NCI-H187 (cell line): ENCODE measurements around the gene POLR2J2.
"Not testable (repeated sequence)": the region's sequence is repeated elsewhere in the genome, so short reads cannot be mapped to it uniquely, and the experiment has no call there.

Experiments
- DNase-seq, 2 experiments: peaks; one replicate each; lab custom pipeline; 2025; lab: John Stamatoyannopoulos, UW

Gene POLR2J2

DNA sequence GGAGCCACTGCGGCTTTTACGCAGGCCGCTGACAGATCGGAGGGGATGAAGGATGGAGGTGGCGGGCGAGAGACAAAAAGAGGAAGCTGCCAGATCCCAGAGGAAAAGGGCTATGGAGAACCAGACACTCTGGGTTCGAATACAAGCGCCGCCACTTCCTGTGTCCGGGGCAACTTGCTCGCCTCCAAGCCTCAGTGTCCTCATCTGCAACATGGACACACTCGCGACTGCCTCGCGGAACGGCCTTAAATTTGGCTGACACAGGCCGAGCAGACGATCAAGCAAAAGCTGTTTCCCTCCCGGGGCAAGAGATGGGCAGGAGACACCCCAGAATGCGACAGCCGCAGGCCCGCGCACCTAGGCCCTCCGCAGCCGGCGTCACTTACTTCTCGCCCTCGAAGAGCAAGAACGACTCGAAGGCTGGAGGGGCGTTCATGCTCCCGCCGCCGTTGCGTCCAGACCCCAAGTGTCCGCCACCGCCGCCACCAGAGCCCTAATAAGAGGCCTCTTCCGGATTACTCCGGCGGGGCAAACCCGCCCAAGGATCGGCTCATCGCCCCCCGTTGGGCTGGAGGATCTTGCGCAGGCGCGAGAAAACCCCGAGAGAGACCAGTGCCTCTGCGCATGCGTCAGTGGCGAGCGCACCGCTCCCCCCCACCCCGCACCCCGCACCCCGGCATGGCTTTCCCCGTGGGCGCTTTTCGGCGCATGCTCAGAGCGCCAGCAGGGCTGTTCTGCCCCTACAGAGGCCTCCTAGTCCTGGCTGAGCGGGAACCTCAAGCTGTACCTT, at the start of gene POLR2J2:
Gene POLR2J2 (minus strand): TSS at position 498 of the 790 bp plus-strand sequence. CDS start 62 bp downstream, at position 436.
- DNase-seq, result not testable (repeated sequence)

DNA sequence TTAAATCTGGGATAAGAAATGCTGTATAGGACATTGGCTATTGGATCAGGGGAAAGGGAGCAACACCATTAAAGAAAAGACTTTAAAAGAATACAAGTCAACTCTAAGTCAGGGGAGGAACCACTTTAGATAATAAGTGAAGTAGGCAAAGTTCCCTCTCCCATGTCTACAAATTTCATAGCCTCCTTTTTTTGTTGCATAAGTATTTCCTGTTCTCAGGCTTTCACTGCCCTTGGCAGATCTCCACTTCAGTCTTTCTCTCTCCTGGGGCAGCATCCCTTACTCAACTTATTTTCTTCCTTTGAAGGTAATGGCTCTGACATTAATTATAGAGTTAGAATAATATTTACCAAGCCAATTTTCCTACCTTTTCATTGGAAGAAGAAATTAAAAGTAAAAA, 47.0 kb upstream of the POLR2J2 start:
- not testable (repeated sequence) for DNase-seq

DNA sequence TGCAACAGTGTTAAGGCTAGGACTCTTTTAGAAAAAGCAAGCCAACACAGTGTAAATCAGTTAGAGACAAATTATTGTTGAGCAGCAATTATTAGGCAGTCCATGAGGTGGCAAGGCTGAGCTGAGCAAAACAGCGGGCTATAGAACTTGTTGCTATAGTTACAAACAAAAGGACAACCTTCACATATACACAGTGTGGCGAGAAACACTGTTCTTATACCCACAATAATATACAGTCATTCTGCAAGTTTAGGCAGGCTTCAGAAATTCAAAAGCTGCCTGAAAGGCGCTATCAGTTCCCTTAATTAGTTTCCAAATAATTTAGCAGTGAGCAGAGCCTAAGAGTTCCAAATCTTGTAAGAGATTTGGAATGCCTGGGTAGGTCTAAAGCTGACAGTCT, 44.3 kb upstream of the POLR2J2 start:
- not testable (repeated sequence) for DNase-seq

DNA sequence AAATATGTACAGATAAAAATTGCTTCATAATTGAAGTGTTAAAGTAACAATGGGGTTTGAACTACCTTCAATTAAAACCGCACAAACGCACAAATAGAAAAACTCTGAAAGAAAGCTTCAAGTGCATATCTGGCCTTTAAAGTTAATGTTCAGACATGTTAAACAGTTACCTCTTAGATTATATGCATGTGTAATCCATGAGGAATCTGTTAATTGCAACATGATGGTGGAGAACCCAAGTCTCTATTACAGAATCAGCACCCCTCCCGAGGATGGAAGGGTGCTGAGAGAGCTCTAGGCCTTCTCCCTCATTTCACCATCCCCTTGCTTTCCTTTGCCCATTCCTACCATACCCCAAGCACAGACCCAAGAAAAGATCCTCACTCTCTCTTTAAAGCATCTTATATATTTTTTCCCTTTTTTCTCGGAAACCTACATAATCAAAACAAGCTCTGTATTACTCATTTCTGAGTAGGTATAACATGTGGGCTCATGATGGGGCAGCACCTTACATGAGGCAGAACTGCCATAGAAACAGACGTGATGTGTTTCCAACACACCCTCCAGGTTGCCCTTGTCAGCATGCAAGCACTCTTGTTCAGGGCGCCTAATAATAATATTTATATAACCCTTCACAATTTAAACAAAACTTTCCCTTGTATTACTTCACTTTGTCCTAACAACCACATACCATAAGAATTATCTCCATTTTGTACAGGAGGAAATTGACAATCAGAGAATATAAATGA, 43.5 kb upstream of the POLR2J2 start:
- DNase-seq, result not testable (repeated sequence)

DNA sequence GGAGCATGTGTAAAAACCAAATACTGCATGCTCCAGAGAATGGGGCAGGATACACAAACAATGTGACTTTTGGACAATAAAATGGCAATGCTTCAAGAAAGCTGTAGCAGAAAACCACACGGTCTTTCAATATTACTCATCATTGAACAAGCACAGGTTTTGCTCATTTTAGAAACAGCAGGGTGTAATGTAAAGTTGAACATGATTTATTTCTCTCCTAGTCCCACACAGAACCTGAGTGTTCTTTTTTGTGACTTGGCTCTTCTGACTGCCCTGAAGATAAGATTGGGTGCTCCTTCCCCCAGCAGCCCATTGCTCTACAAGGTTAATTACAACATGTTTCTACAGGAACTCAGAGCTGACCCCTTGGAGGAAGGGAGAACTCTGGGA, 42.2 kb upstream of the POLR2J2 start:
- DNase-seq, result not testable (repeated sequence)

DNA sequence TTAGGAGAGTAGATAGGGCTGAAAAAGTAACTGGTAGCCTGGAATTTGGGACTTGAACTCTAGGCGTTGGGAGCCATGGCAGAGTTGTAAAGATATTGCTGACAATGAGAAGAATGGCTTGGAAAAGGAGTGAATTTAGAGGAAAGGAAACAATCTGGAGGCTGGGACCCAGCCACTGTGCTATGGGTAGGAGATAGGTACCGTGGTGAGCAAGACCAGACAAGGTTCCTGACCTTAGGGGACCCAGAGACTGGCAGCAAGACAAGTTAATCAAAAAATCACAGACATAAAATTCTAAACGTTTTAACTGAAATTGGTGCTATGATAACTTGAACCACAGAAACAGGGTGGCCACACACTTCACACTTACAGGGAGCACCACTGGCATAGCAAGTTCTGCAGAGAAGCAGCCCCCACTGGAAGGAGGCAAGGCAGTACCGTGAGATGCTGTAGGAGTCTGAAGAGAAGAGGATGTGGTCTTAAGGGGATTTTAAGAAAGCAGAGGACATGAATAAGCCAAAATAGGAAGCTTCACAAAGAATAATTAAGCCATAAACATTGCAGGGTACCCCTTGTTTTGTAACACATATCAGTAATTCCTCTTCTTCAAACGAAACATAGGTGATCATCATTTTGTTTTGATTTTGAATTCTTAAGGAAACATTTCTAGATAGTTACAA, 41.7 kb upstream of the POLR2J2 start:
- DNase-seq, result not testable (repeated sequence)

DNA sequence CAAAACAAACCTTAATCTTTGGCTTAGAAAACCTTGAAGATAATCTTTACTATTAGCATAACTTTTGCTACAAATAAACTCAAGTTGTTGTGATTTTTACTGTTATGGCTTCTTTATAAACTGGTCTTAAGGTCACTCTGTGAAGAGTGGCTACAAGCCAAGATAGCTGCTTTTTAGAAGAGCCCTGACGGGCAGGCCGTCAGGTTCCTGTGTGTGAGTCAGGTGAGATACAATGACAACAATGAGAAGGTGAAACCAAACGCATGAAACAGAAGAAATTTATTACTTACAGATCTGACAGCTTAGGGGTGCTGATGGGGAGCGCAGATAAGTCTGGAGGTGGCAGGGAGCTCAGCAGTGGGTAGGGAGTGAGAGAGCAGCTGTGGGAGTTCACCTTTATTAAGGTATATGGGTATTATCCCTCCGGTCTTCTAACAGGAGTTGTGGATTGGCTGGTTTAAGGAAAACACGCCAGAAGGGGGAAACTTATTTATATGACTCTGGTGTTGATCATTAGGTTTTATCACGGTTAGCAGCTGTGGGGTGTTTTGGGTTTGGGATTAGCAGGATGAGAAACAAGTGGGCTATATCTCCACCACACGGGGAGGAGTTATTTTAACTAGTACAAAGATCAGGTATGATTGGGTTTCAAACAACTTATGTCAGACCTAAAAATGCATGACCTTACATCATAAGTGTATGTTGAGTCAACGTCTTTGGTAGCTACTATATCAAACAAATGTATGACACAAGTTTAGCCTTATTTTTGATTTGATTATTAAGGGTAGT, 27.7 kb upstream of the POLR2J2 start:
- DNase-seq, result not testable (repeated sequence)

DNA sequence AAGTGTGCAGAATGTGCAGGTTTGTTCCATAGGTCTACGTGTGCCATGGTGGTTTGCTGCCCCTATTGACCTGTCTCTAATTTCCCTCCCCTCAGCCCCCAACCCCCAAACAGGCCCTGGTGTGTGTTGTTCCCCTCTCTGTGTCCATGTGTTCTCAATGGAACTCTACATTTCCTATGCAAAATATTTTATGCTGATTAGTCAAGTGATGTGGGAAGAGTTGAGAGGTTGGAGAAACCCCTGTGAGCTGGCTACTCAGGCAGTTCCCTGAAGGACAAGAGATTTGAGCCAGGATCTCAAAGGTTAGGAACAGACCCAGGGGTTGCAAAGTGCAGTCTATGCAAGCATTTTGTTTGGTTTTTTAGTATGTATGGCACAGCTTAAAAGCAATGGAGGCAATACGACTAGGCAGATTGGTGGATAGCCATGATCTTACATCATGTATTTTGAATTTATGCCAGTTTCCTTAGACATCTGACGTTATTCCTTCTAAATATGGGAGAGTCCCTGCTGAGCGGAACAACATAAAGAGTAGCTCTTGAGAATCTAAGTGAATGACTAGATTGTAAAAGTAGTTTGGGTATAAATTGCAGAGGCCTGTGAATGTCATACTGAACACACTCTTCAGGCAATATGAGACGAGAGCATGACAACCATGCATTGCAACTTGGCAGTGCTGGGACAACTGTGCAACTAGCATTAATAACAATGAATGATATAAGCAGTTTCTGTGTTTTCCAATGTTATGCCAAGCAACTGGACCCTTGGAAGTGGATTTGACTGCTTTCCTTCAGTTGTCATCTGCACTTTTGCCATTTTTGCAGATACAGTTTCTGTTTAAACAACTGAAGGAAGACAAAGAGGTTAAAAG, 26.4 kb upstream of the POLR2J2 start:
- DNase-seq, result not testable (repeated sequence)

DNA sequence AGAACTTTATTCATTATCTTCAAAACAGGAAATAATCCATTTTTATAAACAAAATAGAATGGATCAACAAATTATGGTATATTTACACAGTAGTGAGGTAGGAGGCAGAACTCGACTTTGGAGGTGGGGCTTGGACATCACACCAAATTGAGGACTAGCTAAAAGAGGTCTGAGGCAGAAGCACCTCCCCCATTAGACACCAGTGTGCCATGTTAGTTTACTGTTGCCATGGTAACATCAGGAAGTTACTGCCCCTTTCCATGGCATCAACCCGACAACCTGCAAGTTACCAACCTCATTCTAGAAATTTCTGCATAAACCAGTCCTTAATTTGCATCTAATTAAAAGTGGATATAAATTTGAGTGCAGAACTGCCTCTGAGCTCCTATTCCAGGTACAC, 24.5 kb upstream of the POLR2J2 start:
- DNase-seq, result not testable (repeated sequence)

DNA sequence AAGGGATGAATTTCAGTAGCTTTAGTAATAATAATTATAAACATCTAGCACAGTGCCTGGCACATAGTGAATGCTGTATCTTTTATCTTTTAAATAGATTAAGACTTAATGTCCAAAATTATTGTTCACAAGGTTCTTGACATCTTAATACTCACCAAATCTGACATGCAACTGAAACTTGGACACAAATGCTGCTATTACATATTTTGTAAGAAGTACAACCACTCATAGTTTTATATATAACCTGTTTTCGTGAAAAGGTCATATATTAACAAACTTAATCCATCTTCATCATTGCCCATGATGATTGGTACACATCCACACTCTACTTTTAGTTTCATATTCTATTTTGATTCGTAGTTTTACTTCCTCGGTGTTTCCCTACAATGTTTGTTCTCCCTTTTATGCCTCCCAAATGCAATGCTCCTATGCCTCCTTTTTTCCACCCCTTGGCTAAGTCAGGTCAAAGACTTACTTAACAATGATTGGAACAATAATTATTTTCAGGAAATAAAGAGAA, 23.6 kb upstream of the POLR2J2 start:
- DNase-seq, result not testable (repeated sequence)

DNA sequence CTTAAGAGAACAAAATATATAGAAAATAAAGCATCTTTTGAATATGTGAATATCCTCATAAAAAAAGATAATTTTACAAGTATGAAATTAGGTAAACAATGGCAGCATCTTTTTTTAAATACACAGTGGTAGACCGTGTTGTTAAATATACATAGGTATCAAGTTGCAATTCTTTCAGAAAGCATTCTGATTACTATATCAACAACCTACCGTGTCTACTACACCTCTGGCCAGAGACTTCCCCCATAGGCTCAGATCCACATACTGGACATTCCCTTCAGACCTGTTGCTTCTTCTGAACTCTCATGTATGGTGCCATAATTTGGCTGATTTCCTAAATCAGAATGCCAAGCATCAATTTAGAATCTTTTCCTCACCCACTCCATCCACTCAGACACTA, 22.5 kb upstream of the POLR2J2 start:
- DNase-seq, result not testable (repeated sequence)

DNA sequence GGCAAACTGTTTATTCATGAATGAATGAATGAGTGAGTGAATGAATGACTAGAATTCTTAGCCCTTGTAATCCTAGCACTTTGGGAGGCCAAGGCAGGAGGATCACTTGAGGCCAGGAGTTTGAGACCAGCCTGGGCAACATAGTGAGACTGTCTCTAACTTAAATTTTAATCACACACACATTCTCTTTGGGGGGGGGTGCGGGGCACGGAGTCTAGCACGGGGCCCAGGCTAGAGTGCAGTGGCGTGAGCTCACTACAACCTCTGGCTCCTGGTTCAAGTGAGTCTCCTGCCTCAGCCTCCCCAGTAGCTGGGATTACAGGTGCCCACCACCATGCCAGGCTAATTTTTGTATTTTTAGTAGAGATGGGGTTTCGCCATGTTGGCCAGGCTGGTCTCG, 19.1 kb upstream of the POLR2J2 start:
- DNase-seq, result not testable (repeated sequence)

DNA sequence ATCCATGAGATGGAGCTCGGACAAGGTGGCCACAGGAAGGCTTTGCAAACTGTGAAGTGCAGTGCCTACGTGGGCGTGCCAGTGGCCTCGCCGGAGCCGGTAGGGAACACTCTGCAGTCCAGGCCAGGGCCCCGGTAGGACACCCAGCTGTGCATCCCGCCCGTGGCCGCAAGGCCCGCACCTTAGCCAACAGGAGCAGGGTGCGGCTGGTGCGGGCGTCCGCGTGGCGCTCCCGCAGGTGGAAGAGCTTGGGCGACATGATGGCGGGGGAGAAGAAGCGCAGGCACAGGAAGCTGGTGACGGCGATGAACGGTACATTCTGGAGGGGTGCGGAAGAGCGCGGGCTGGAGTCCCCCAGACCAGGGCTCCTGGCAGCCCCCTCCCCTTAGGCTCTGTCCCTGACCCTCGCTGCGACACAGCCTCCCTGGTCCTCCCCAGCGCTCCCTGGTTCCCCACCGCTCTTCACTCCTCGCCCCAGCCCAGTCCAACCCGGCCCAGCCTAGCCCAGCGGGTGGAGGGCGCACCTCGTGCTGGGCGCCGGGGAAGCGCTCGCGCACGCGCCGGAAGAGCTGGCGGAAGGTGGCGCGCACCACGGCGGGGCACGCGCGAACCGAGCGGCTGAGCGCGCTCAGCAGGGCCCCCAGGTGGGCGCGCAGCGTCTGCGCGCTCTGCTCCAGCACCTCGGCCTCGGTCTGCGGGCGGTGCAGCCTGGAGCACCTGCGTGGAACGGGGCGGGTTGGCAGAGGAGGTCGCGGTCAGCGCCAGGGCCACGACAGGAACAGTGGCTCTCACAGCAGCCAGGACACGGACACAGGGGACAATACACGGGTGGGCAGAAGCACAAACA, 18.2 kb upstream of the POLR2J2 start:
- DNase-seq, result not testable (repeated sequence)

DNA sequence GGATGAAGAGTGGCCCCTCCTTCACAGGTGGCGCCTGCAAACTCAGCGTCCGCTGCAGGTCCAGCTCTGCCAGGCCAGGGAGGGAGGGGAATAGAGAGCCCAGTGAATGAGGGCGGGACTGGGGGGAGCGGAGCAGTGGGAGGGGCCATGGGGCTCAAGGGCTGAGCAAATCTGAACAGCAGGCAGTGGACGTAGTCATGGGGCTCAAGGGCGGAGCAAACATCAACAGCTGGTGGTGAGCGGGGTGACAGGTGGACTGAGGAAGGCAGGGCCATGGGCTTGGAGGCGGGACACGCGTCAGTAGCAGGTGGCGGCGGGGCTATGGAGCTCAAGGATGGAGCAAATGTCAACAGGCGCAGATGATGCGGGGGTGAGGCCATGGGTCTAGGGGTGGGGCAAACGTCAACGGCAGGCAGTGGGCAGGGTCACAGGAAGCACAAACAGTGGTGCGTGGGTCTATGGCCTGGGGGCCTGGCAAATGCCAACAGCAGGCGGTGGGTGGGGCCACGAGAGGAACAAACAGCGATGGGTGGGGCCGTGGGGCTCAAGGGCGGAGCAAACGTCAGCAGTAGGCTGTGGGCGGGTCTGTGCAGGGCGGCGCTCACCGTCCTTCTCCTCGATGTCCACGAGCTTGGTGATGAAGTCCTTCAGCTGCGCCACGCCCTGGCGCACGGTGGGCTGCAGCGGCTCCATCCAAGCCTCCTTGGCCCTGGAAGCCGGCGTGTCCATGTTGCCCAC, 17.0 kb upstream of the POLR2J2 start:
- not testable (repeated sequence) for DNase-seq

DNA sequence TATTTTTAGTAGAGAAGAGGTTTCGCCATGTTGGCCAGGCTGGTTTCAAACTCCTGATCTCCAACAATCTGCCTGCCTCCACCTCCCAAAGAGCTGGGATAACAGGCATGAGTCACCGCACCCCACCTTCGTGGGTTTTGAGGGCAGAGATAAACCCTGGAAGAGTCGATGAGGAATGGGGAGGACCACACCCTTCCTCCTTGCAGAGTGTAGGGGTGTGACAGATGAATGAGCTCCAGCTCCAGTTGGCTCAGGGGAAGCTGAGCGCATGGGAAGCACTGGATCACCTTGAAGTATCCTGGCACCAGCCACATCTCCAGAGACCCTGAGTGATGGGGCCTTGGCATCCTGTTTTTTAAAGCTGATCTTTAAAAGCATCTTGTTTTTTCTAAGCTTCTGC, 11.1 kb upstream of the POLR2J2 start:
- DNase-seq, result not testable (repeated sequence)

DNA sequence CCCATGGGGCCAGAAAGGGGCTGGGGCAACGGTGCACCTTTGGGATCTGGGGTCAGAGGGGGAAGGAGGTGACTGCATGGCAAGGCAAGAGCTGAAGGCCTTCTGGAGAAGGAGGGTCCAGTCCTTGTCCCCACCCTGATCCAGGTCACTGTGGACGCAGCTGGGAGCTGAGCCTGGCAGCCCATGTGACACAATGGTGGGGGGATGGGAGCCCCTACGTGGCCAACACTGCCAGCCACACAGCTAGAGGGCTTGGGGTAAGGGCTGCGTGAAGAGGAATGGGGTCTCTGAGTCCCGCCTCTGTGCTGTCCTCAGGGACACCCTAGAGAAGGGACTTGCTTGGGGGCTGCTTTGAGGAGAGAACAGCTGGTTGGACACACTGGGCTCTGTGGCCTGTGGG, 9.3 kb upstream of the POLR2J2 start:
- DNase-seq, result not testable (repeated sequence)

DNA sequence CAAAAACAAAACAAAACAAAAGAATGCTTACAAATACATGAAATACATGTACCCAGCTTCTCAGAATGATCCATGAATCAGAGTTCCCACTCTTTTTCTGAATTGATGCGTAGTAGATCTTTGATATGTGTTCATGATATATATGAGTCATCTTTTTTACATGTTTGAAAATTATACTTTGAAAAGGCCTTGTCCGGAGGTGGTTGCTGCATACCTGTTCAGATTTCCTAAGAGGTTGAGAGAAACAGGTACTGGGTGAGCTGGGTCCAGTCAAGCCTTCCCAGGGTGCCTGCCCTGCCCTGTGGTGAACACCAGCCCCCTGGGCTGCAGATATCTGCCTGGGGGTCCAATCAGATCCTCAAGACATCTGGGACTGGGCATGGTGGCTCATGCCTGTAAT, 4.1 kb upstream of the POLR2J2 start:
- not testable (repeated sequence) for DNase-seq

DNA sequence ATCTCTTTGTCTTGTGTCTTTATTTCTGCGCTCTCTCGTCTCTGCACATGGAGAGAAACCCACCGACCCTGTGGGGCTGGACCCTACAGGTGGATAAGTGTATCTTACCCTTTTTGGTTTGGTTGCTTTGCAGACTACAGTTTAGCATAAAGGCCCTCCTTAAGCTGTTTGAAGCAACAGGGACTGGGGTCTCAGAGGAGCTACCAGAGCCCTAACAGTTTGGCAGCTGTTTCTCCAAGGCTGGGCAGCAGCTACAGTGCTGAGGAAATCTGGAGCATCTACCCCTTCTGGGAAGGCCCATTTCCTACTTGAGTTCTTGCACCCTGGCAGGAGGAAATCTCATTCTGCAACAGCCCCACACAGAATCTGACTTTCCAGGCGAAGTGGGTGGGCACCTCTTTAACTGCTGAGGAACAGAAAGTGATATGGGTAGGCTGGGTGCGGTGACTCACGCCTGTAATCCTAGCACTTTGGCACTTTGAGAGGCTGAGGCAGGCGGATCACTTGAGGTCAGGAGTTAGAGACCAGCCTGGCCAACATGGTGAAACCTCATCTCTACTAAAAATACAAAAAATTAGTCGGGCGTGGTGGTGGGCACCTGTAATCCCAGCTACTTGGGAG, 2.1 kb upstream of the POLR2J2 start:
- not testable (repeated sequence) for DNase-seq
